ENCODE data around the gene MAGI2.

- no peak for TF ChIP-seq EZH2phosphoT487 (IDR thresholded peaks at IDR 0.05; ENCODE audit: borderline replicate concordance, low read depth, low read length)
- TF ChIP-seq CTCF (conservative IDR thresholded peaks at IDR 0.05; ENCODE audit: low read length): no peak; the same call in 1 of the 2 replicates
Observed at GRCh38 chr7:79320741-79321473, 132.6 kb downstream of the MAGI2 start.
